ENCODE results near the gene PLXNA1.
A peak's percentile ranks its signal among the peaks of the same experiment; 100 is the strongest.

PLXNA1 gene

DNA sequence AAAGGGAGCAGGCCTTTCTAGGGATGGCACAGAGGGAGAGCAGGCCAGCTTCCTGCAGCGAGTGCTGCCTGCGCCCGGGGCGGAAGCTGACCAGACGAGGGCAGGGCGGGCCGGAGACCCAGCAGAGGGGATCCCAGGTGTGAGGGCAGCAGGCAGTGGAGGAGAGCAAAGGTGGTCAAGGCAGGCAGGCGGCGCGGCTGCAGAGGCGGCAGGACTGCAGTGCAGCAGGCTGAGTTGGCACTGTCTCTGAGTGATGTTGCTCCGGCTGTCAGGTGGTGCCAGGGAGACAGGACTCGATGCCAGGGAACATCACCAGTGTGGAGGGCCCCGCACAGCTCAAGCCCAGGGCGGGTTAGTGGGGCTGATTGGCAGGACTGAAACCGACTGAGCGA is 22.3 kb upstream of the PLXNA1 start:
- Histone ChIP-seq H3K9me3 (ENCODE audit: control insufficient read depth, insufficient read depth, low read depth, low read length) (no peaks in the 10 kb centered on the region), H3K4me1 (ENCODE audit: control insufficient read depth, insufficient read depth, low read length) (no peaks in the 10 kb centered on the region), H3K4me3 (ENCODE audit: low read depth, low read length) (no peak overlapping the region), H3K36me3 (ENCODE audit: control insufficient read depth in 2 of 2, insufficient read depth in 1 of 2, low read length in 2 of 2) (no peaks in the 10 kb centered on the region), H3K27ac (ENCODE audit: extremely low read depth, low read depth, low read length) (no peak overlapping the region)
- TF ChIP-seq ZNF549 (tag by site-specific recombination; IDR thresholded peaks at IDR 0.05), result no peak
- no peak for TF ChIP-seq ZSCAN23 (tag by site-specific recombination; IDR thresholded peaks at IDR 0.05)
- TF ChIP-seq, protein P1, sequence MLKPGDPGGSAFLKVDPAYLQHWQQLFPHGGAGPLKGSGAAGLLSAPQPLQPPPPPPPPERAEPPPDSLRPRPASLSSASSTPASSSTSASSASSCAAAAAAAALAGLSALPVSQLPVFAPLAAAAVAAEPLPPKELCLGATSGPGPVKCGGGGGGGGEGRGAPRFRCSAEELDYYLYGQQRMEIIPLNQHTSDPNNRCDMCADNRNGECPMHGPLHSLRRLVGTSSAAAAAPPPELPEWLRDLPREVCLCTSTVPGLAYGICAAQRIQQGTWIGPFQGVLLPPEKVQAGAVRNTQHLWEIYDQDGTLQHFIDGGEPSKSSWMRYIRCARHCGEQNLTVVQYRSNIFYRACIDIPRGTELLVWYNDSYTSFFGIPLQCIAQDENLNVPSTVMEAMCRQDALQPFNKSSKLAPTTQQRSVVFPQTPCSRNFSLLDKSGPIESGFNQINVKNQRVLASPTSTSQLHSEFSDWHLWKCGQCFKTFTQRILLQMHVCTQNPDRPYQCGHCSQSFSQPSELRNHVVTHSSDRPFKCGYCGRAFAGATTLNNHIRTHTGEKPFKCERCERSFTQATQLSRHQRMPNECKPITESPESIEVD (tag by site-specific recombination; IDR thresholded peaks at IDR 0.05), result no peak
- TF ChIP-seq ZXDB (tag by site-specific recombination; IDR thresholded peaks at IDR 0.05), result no peak
- TF ChIP-seq ZNF664 (tag by site-specific recombination; IDR thresholded peaks at IDR 0.05), result no peak
- TF ChIP-seq ZNF292 (tag by site-specific recombination; IDR thresholded peaks at IDR 0.05; ENCODE audit: borderline replicate concordance, low read depth), result no peak
- no peak for TF ChIP-seq ZNF596 (tag by site-specific recombination; IDR thresholded peaks at IDR 0.05)
- TF ChIP-seq KLF16 (tag by site-specific recombination; IDR thresholded peaks at IDR 0.05), result no peak
- no peak for TF ChIP-seq ZNF280C (tag by site-specific recombination; IDR thresholded peaks at IDR 0.05)
- TF ChIP-seq ZNF18 (tag by site-specific recombination; IDR thresholded peaks at IDR 0.05), result no peak
- no peak for TF ChIP-seq ZNF10 (tag by site-specific recombination; IDR thresholded peaks at IDR 0.05)
- TF ChIP-seq ZNF677 (tag by site-specific recombination; IDR thresholded peaks at IDR 0.05), result no peak
- no peak for TF ChIP-seq ZFP37 (tag by site-specific recombination; IDR thresholded peaks at IDR 0.05)
- no peak for TF ChIP-seq ZNF169 (tag by site-specific recombination; IDR thresholded peaks at IDR 0.05)
- no peak for TF ChIP-seq SCRT2 (tag by site-specific recombination; IDR thresholded peaks at IDR 0.05)
- TF ChIP-seq ZNF423 (tag by site-specific recombination; IDR thresholded peaks at IDR 0.05), result no peak
- POLR2A ChIA-PET, result no interaction called here
- CTCF ChIA-PET, result no interaction called here

DNA sequence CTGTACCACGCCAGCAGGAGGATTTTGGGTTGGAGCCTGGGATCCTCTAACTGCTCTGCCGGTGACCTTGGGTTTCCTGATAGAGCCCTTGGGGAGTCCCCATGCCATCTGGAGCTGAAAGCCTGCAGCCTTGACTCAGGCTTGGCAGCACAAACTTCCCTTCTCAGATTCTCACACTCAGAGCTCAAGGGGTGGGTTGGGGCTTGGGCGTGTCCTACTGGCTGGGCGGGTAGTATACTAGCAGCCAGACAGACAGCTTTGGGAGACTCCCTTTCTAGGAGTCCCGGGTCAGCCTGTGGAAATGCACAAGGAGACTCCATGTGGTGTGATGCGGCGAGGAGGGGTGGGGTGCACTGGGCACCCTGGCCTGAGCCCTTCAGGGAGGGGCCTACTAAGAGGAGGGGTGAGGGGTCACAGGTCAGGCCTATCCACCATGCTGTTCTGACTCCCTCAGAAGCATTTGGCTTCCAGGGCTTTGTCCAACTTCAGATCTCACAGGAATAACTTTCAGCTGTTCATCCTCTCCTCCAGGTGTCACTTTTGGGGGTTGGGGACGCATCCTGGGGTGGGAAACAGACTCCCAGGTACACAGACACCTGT is 21.6 kb upstream of the PLXNA1 start:
- Histone ChIP-seq H3K36me3 (ENCODE audit: control insufficient read depth in 2 of 2, insufficient read depth in 1 of 2, low read length in 2 of 2) (no peaks in the 10 kb centered on the region), H3K4me3 (ENCODE audit: low read depth, low read length) (no peak overlapping the region), H3K27ac (ENCODE audit: extremely low read depth, low read depth, low read length) (no peak overlapping the region), H3K9me3 (ENCODE audit: control insufficient read depth, insufficient read depth, low read depth, low read length) (no peaks in the 10 kb centered on the region), H3K4me1 (ENCODE audit: control insufficient read depth, insufficient read depth, low read length) (no peaks in the 10 kb centered on the region)
- TF ChIP-seq ZNF202 (tag by site-specific recombination; IDR thresholded peaks at IDR 0.05; ENCODE audit: borderline replicate concordance) (no peak), KLF1 (tag by site-specific recombination; IDR thresholded peaks at IDR 0.05) (peak; percentile 72)
- ChIA-PET CTCF (no interaction called here), POLR2A (no interaction called here)

Measured in HEK293 (cell line).